ENCODE measurements around the gene C21orf58.
A peak's percentile ranks its signal among the peaks of the same experiment; 100 is the strongest.

The C21orf58 gene

GRCh38 chr21:46352913-46353312 is 29.2 kb upstream of the C21orf58 start:
- DNase-seq (ENCODE audit: low spot score) = no peak

GRCh38 chr21:46352164-46352515 is 28.5 kb upstream of the C21orf58 start:
- no peak for DNase-seq (ENCODE audit: low spot score)

- no peak for DNase-seq (ENCODE audit: low spot score)
These were observed 27.9 kb upstream of the C21orf58 start for GRCh38 chr21:46351476-46352163.

GRCh38 chr21:46350981-46351380 is 27.3 kb upstream of the C21orf58 start:
- no peak for DNase-seq (ENCODE audit: low spot score)

GRCh38 chr21:46350571-46350970 is 26.9 kb upstream of the C21orf58 start:
- DNase-seq (ENCODE audit: low spot score) = no peak

GRCh38 chr21:46349134-46349760 is 25.6 kb upstream of the C21orf58 start:
- DNase-seq (ENCODE audit: low spot score) = no peak

- no peak for DNase-seq (ENCODE audit: low spot score)
These were observed 24.2 kb upstream of the C21orf58 start for GRCh38 chr21:46347791-46348381.

GRCh38 chr21:46347203-46347550 is 23.5 kb upstream of the C21orf58 start:
- no peak for DNase-seq (ENCODE audit: low spot score)

GRCh38 chr21:46346296-46347202 is 22.9 kb upstream of the C21orf58 start:
- no peak for DNase-seq (ENCODE audit: low spot score)

GRCh38 chr21:46345861-46346260 is 22.2 kb upstream of the C21orf58 start:
- DNase-seq (ENCODE audit: low spot score) = no peak

- DNase-seq (ENCODE audit: low spot score) = no peak
These were observed 20.7 kb upstream of the C21orf58 start for GRCh38 chr21:46344219-46344915.

GRCh38 chr21:46340998-46341397 is 17.3 kb upstream of the C21orf58 start:
- DNase-seq (ENCODE audit: low spot score) = no peak

- no peak for DNase-seq (ENCODE audit: low spot score)
These were observed 12.9 kb upstream of the C21orf58 start for GRCh38 chr21:46336603-46337002.

- no peak for DNase-seq (ENCODE audit: low spot score)
These were observed 10.9 kb upstream of the C21orf58 start for GRCh38 chr21:46334351-46335140.

- DNase-seq (ENCODE audit: low spot score) = no peak
These were observed 6.1 kb upstream of the C21orf58 start for GRCh38 chr21:46329796-46330195.

- no peak for DNase-seq (ENCODE audit: low spot score)
These were observed 4.5 kb upstream of the C21orf58 start for GRCh38 chr21:46328151-46328550.

- DNase-seq (ENCODE audit: low spot score) = no peak
These were observed 4.0 kb upstream of the C21orf58 start for GRCh38 chr21:46327711-46328110.

- DNase-seq (ENCODE audit: low spot score) = no peak
These were observed 2.5 kb upstream of the C21orf58 start for GRCh38 chr21:46326110-46326703.

GRCh38 chr21:46325073-46325912 is 1.6 kb upstream of the C21orf58 start:
- peak; percentile 74 for DNase-seq (ENCODE audit: low spot score)

All from iPS-NIHi11 (cell line).